ENCODE results near the gene TRAM2.

GRCh38 chr6:52545406-52546119 lies 31.3 kb downstream of the TRAM2 start:
- TF ChIP-seq CTCF (IDR thresholded peaks at IDR 0.05; ENCODE audit: low read depth, low read length, missing input control): no peak
- no peak for TF ChIP-seq REST (IDR thresholded peaks at IDR 0.05)
- no peak for TF ChIP-seq MAX (IDR thresholded peaks at IDR 0.05)
- no peak for TF ChIP-seq RXRA (IDR thresholded peaks at IDR 0.05)
- no peak for TF ChIP-seq RAD21 (IDR thresholded peaks at IDR 0.05)
- TF ChIP-seq HNF4G (IDR thresholded peaks at IDR 0.05): no peak
- TF ChIP-seq YY1 (IDR thresholded peaks at IDR 0.05): no peak
- no peak for TF ChIP-seq FOXA1 (IDR thresholded peaks at IDR 0.05)
- no peak for TF ChIP-seq ZBTB33 (IDR thresholded peaks at IDR 0.05)
- TF ChIP-seq GABPA (IDR thresholded peaks at IDR 0.05 in 1 of 2, conservative IDR thresholded peaks at IDR 0.05 in 1 of 2): no peak
- TF ChIP-seq TAF1 (conservative IDR thresholded peaks at IDR 0.05): no peak
- no peak for TF ChIP-seq HNF4A (conservative IDR thresholded peaks at IDR 0.05)
- no peak for TF ChIP-seq SP1 (IDR thresholded peaks at IDR 0.05)
- TF ChIP-seq JUND (IDR thresholded peaks at IDR 0.05): no peak

All from liver (tissue), 3 donors.